NB4 (cell line): Measurements from ENCODE around the gene KRT2.

ENCODE experiments used
- DNase-seq: peaks from one replicate; pipeline ENCODE4 v3.0.0; 2010; ENCODE audit warnings: low read depth
- H3K4me3 ChIP-seq: one replicate; pipeline ENCODE4 v1.5.1; 2011; ENCODE audit warnings: mild to moderate bottlenecking, low read depth, low read length, moderate library complexity
- CTCF ChIP-seq: IDR thresholded peaks from one replicate; pipeline ENCODE4 v1.5.1; 2012; ENCODE audit warnings: low read depth, low read length
- MAX ChIP-seq: IDR thresholded peaks from 2 replicates; pipeline ENCODE4 v1.6.1; 2011; ENCODE audit warnings: low read depth, low read length
- MYC ChIP-seq: IDR thresholded peaks from 2 replicates; pipeline ENCODE4 v1.6.1; 2011; ENCODE audit warnings: low read depth, low read length
- POLR2A ChIP-seq: IDR thresholded peaks from 2 replicates; pipeline ENCODE4 v1.6.1; 2011; ENCODE audit warnings: mild to moderate bottlenecking; ENCODE audit not compliant: insufficient read length; ENCODE audit errors: extremely low read depth

The KRT2 gene

GRCh38 chr12:52660934-52661499, 9.0 kb upstream of the KRT2 start:
- no peak overlapping the region for H3K4me3 ChIP-seq
- no peak for TF ChIP-seq POLR2A
- no peak for TF ChIP-seq CTCF
- no peak for TF ChIP-seq MYC
- TF ChIP-seq MAX, result no peak
- DNase-seq, result no peak

GRCh38 chr12:52659951-52660350, 7.9 kb upstream of the KRT2 start:
- H3K4me3 ChIP-seq, result no peak overlapping the region
- TF ChIP-seq CTCF (no peak), MAX (no peak), POLR2A (no peak), MYC (no peak)
- no peak for DNase-seq

GRCh38 chr12:52659395-52659794, 7.4 kb upstream of the KRT2 start:
- no peak for DNase-seq
- no peak overlapping the region for H3K4me3 ChIP-seq
- no peak for TF ChIP-seq CTCF
- TF ChIP-seq POLR2A, result no peak
- no peak for TF ChIP-seq MAX
- no peak for TF ChIP-seq MYC

- DNase-seq, result no peak
- H3K4me3 ChIP-seq, result no peak overlapping the region
- TF ChIP-seq MAX (no peak), MYC (no peak), CTCF (no peak), POLR2A (no peak)
Observed at GRCh38 chr12:52658196-52658595, 6.2 kb upstream of the KRT2 start.

GRCh38 chr12:52657250-52657902, 5.4 kb upstream of the KRT2 start:
- no peak for DNase-seq

More at GRCh38 chr12:52657250-52657902, 5.4 kb upstream of the KRT2 start:
- H3K4me3 ChIP-seq, result no peak overlapping the region
- TF ChIP-seq MAX, result no peak
- TF ChIP-seq CTCF, result no peak
